Stimulated activated CD4-positive, alpha-beta T cell treated with anti-CD3 and anti-CD28 coated beads, TNF-alpha, amount 100 ng/mL, for 4 hours (primary cell): ENCODE results near the gene SH3RF3.

Experiments
- DNase-seq, 3 experiments: peaks; one replicate each; pipeline ENCODE4 v3.0.0-alpha.2; 2020; ENCODE audit warnings: low read depth in 3 of 3

The SH3RF3 gene

DNA sequence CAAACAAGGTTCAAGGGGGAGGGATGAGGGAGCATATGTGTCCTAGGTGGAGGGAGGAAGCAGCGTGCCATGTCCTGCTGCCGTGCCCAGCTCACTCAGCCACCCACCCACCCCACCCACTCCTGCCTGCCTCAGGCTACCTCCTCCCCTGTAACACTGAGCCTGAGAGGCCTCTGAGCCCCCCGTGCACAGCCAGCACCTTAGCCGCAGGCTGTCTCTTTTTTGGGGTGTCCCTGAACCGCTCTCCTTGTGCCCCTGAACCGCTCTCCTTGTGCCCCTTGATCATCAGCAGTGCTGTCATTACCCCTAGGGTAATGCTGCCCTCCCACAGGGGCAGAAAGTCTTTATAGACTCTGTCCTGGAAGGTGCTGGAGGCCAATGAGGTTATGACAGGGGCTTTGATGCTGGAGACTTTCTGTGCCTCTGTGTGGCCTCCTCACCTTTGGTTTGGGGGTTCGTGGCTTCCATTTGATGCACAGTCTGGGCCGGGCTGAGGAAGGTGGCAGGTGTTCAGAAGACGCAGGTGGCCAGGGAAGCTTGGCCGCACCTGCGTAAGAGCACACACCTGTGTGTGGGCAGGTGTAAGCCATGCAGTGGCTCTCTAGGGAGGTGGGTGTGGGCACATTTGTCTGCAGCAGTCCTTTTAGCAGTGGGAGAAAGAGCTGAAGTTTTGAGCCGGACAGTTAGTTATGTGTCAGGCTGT, 344.8 kb downstream of the SH3RF3 start:
- no peak for DNase-seq

DNA sequence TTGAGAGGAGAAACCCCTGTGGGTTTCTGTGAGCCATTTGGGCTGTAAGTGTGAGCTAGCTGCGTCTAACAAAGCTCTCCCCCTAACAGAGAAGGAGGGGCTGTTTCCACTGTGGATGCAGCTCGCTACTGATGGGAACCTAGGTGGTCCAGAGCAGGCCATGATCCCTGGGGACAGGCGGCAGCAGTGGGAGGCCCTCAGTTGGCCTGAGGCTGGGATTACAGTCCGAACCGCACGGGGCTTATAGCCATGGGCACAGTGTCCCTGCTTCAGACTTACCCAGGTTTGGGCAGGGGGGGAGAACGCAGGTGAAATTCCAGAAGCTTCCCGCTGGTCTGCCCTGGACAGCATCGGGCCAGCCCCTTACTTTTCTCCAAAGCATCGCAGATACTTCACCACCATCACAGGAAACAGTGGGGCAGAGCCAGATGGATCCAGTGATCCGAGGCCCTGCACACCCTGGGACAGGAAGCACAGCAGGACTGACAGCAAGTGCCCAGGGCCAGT, 345.4 kb downstream of the SH3RF3 start:
- DNase-seq = no peak

- no peak for DNase-seq
Observed at GRCh38 chr2:109475531-109476210, 346.7 kb downstream of the SH3RF3 start.

GRCh38 chr2:109476641-109477441, 347.8 kb downstream of the SH3RF3 start:
- DNase-seq = no peak

- DNase-seq = no peak
Observed at GRCh38 chr2:109478906-109479493, 350.0 kb downstream of the SH3RF3 start.

GRCh38 chr2:109479804-109480203, 350.8 kb downstream of the SH3RF3 start:
- no peak for DNase-seq

DNA sequence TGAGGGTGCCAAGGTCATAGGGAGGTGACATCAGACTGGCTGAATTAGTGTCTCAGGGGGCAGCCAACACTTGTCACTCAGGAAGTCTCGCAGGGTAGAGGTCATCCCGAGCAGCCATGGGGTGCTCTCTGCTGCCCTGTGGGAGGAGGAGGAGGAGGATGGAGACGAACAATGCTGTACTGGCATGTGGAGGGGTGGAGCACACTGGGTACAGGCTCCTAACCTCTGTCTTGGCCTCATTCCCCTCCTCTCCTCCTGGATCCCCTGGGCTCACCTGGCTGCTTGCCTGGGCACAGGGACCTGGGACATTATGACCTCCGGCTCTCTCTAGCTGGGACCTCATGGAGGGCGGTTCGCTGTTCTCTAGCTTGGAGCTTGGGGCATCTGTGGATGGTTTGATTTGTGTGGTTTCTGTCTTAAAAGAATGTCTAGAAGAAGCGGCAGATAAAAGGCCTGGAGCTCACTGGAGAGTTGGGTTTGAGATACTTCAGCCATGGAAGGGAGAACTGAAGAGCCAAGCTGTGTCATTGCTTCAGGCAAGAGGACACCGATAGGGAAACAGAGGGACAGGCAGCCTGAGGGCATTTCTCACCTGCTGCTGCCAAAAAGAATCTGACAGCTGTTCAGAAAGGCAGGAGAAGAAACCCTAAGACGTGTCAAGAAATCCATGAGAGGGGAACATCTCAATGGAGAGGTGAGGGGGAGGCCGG, 351.6 kb downstream of the SH3RF3 start:
- no peak for DNase-seq

DNA sequence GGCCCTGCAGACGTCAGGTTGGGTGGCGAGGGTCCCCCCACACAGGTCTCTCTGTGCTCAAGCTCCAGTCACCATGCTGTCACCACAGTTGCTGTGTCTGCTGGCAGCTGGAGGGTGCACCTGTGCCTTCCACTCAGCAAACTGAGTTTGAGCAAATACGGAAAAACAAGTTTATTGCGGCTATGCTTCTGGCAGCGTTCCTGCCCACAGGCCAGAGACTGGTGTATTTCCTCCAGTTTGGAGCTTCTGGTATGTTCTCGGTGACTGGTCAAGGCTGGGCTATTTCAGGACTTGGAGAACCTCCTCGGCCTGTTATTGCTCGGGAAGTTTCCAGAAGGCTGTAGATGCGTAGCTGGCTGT, 352.2 kb downstream of the SH3RF3 start:
- no peak for DNase-seq

DNA sequence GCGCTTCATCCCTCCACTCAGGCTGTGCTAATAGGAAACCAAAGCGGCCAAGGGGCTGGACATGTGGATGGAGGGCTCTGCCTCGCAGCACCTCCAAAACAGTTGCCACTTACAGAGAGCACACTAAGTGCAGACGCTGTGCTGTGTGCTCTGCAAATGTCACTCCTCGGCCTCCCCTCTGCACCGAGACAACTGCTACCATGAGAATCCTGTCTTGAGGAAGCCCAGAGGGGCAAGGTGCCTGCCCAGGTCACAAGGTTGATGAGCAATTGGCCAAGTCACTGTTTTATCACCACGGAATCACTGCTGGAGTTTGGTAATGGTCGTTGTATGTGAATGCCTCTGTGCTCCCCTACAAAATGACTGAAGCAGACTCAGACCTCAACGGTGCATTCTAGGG, 352.6 kb downstream of the SH3RF3 start:
- no peak for DNase-seq

- DNase-seq = no peak
Observed at GRCh38 chr2:109482361-109482861, 353.4 kb downstream of the SH3RF3 start.

GRCh38 chr2:109486711-109487535, 357.9 kb downstream of the SH3RF3 start:
- DNase-seq = no peak

DNA sequence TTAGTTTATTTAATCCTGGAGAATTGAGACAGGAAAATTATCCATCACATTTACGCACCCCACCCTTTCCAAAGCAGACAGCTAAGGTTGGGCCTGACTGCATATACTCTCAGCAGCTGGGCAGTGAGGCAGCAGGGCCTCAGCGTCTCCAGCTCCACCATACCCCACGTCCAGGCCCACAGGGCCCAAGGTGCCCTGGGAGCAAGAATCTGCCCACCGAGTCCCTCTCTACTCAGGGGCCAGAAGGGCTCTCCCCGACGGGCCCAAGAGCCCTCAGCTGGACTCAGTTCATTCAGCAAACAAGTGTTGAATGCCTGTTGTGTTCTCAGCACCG, 358.5 kb downstream of the SH3RF3 start:
- no peak for DNase-seq

GRCh38 chr2:109487871-109488655, 359.1 kb downstream of the SH3RF3 start:
- no peak for DNase-seq

DNA sequence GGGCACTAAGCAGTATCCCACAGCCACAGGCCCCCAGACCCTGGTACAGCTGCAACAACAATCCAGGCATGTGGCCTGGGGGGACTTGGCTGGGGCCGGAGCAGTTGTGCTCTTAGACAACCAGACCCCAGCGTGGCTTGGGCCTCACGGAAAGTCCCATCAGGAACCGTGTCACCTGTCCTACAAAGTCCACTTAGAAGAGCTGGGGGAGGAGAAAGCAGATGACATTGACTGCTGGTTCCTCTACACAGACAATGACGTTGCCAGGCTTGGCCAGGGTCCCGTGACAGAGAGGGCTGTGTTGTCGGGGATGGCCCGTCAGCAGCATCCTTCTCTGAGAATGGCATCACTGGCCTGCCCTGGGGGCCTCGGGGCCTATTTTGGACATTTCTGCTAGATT, 360.3 kb downstream of the SH3RF3 start:
- DNase-seq = no peak

- no peak for DNase-seq
Observed at GRCh38 chr2:109493176-109493935, 364.4 kb downstream of the SH3RF3 start.

DNA sequence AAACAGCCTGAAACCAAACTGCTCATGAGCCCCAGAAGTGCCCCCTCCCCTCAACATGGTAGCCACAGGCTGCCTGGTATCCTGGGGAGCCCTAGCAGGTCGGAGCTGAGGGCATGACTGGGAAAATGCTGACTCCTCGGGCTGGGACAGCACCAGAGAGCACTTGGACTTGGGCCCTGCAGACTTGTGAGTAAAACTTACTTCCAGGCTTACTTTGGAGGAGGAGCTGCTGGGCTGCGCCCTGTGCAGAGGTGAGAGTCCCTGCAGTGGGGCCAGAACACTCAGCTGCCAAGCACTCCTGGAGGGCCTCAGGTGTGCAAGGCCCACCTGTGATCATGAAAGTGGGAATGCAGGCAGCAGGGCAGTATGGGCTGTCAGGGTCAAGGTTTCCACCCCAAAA, 365.3 kb downstream of the SH3RF3 start:
- no peak for DNase-seq

DNA sequence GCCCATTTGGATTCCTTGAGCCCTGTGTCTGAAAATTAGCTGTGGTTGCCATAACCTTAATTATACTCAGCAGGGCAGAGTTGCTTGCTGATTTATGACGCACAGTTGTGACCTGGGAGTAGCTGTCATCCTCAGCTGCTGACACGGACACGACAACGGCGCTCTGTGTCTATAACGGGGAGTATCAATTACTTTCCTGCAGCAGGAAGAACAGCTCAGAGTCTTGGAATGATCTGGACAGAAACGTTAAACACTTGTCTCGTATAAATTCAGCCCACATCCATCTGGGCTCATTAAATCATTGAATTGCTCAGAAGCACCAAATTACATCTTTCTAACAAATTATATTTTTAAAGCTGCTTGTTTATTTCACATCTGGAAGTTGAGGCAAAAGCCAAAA, 368.5 kb downstream of the SH3RF3 start:
- no peak for DNase-seq

GRCh38 chr2:109497911-109498870, 369.2 kb downstream of the SH3RF3 start:
- DNase-seq = no peak
